Stimulated activated CD4-positive, alpha-beta T cell treated with anti-CD3 and anti-CD28 coated beads, TNF-alpha, amount 100 ng/mL, for 48 hours (primary cell): Measurements from ENCODE around the gene GTF2H4.
"Not testable (repeated sequence)": the region's sequence is repeated elsewhere in the genome, so short reads cannot be mapped to it uniquely, and the experiment has no call there.

Experiments used
- DNase-seq, 3 donors: peaks; one replicate each; pipeline ENCODE4 v3.0.0-alpha.2; 2020; ENCODE audit warnings: low read depth in 3 of 3

Gene GTF2H4

DNA sequence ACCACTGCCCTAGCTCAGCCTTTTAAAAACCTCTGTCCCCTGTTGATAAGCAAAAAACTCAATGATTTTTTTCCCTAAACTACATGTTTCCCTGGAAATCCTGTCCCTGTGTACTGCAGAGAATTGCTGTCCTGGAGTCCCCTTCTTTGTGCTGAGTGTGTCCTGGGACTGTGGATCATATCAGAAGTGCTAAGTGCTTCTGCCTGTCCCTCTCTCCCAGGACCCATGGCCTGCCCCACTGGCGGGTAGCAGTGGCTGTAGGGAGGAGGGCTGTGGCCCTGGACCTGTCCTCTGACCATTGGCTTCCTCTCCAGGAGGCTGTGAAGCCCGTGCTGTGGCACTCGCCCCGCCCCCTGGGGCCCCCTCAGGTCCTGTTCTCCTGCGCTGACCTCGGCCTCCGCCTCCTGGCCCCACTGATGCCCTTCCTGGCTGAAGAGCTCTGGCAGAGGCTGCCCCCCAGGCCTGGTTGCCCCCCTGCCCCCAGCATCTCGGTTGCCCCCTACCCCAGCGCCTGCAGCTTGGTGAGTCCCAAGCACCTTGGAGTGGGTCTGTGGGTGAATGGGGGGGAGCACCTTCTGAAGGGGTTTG lies 16.1 kb downstream of the GTF2H4 start:
- not testable (repeated sequence) for DNase-seq

DNA sequence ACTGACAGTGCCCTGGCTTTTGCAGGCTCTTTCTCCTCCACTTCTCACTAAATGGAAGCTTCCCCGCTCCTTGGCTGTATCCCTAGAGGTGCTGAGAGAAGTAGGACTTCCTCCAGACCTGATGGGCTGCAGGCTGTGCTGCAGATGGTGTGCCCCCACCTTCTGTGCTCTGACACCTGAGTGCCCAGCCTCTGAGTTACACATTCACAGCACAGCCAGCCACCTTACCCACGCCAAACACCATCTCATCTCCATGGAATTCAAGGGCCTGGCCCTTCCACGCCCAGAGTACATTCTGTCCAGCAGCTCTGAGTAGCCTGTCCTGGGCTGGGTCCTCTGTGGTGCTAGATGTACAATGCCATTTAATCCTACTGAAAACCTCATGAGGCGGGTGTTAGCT lies 18.6 kb downstream of the GTF2H4 start:
- no peak for DNase-seq

DNA sequence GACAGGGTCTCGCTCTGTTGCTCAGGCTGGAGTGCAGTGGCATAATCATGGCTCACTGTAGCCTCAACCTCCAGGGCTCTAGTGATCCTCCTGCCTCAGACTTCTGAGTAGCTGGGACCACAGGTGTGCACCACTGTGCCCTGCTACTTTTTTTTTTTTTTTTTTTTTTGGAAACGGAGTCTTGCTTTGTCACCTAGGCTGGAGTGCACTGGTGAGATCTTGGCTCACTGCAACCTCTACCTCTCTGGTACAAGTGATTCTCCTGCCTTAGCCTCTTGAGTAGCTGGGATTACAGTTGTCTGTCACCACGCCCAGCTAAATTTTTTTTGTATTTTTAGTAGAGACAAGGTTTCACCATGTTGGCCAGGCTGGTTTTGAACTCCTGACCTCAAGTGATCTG lies 19.1 kb downstream of the GTF2H4 start:
- not testable (repeated sequence) for DNase-seq

DNA sequence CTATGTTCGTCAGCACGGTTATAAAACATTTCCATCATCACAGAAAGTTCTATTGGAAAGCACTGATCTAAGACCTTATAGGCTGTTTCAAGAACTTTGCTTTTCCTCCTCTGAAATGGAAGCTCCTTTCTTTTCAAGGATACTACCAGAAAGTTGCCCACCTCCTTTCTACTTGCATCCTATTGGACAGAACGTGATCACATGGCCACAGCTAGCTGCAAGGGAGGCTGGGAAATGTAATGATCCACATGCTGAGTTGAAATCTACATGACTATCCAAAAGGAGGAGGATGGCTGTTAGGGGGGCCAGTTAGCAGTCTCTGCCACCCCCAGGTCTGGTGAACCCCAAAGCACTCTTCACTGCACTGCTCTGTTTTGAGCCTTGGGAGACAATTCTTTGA lies 20.7 kb downstream of the GTF2H4 start:
- no peak for DNase-seq

DNA sequence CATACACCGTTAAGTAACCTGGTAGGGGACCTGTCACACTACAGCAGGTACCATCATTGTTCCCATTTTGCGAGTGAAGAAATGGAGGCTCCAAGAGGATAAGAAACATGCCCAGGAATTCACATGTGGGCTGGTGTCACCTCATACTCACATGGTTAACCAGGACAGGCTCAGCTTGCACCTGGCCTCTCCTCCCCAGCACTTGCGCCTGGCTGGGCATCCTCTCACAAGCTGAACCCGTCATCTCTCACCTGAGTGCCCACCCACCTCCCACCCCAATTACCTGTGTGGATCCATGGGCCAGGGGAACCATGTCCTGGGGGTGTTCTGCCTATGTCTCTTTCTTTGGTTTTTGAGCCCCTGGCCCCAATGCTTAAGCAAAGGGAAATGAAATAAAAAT lies 22.5 kb downstream of the GTF2H4 start:
- no peak for DNase-seq

GRCh38 chr6:30931272-30931671 lies 23.3 kb downstream of the GTF2H4 start:
- no peak for DNase-seq

GRCh38 chr6:30931969-30932645 lies 24.1 kb downstream of the GTF2H4 start, which contains the start of gene SFTA2:
Gene SFTA2 (minus strand): TSS chr6:30932170. CDS start chr6:30932096, 74 bp downstream.
- no peak for DNase-seq

DNA sequence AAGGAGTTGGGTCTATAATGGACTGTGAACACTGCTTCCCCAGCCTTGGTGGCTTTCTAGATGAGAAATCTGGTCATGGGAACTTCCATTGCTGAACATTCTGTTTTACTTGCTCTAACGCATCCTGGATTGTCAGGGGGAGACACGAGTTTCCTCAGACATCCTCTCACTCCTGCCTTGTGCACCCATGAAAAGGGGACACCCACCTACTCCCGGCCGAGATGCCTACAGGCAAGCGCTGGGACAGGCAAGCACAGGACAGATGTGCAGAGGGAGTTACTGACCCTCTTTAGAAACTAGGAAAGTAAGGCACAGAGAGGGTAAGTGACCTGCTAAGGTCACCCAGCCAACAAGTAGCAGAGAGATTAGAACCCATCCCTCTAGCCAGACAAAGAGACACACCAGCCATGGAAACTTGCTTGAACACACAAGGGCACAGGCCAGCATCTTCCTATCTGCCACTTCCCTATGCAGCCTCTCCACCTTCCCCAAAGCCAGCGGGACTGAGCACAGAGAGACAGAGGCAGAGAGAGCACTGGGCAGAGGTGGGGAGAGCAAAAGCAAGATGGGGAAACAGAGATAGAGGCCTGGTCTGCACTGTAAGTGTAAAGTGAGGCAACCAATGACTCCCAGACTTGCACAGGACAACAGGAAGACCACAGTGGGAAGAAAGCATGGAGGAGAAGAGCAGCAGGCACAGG lies 24.8 kb downstream of the GTF2H4 start:
- DNase-seq = no peak

- DNase-seq = no peak
Observed at GRCh38 chr6:30935018-30935417, 27.0 kb downstream of the GTF2H4 start.

- no peak for DNase-seq
Observed at GRCh38 chr6:30937265-30937664, 29.3 kb downstream of the GTF2H4 start.

- DNase-seq = no peak
Observed at GRCh38 chr6:30938730-30939129, 30.7 kb downstream of the GTF2H4 start.

- DNase-seq = no peak
Observed at GRCh38 chr6:30939473-30939872, 31.5 kb downstream of the GTF2H4 start.

DNA sequence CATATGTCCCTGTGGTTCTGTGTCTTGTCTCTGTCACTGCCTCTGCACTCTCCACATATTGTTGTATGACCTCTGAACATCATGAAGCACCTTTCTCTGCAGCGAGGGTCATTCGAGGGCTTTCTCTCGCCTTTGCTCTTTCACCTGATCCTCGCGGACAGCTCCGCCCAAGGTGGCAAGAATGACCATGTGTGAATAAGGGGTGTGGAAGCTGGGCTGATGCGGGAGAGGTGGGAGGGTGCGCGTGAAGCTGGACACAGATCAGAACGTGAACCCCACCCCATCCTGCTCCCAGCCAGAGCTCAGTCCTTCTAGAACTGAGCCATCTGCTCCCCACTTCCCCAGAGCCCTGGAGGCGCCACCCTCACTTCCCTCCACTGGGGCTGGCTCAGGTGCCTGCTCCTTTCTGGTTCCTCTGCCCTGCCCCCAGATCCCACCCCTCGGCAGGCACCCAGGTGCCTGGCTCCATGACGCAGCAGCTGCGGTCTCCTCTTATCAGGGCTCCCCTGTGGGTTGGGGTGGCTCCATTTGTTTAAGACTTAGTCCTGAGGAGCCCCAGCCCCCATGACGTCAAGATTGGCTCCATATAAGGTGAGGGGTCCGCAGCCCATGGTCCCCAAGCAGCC lies 32.5 kb downstream of the GTF2H4 start, which contains the start of gene MUCL3:
MUCL3 (plus strand) TSS at position 613 of the 626 bp plus-strand sequence. CDS start 27 bp downstream, outside the sequence.
- no peak for DNase-seq

GRCh38 chr6:30942338-30943060 lies 34.5 kb downstream of the GTF2H4 start:
- DNase-seq = no peak

DNA sequence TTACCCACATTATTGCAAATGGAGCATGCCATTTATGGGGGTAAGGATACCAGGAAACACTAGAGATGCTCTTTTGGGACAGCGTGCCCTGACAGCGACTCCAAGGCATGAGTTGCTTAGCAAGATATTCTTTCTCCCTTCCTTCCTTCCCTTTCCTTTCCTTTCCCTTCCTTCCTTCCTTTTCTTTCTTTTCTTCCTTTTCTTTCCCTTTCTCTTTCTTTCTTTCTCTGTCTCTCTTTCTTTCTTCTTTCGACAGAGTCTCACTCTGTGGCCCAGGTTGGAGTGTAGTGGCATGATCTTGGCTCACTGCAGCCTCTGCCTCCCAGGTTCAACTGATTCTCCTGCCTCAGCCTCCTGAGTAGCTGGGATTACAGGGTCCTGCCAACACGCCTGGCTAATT lies 36.0 kb downstream of the GTF2H4 start:
- DNase-seq = no peak

DNA sequence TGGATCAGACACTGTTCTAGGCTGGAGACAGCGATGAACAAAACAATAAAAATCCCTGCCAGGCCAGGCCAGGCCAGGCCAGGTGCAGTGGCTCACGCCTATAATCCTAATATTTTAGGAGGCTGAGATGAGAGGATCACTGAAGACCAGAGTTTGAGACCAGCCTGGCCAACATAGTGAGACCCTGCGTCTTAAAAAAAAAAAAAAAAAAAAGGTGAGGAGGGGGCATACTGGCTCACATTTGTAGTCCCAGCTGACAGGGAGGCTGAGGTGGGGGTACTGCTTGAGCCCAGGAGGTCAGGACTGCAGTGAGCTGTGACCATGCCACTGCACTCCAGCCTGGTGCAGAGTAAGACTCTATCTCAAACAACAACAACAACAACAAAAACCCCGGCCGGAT lies 37.3 kb downstream of the GTF2H4 start:
- DNase-seq = no peak

DNA sequence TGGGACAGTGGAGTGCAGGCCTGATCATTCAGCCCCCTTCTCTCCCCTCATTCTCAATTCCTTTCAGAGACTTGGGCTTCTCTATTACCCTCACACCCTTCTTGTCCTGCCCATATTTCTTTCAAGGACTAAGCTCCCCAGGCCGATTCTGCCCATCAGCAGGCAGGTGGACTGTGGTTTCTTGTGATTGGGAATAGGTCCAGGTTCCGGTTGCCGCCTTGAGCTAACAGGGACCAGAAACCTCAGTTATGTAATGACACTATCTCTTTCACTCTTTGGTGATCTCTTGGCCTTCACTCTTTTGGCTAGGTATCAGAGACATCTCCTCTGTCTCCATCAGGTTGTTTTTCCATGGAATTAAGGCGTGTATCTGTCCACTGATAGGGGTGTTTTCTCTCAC lies 39.2 kb downstream of the GTF2H4 start:
- DNase-seq = no peak

- DNase-seq = no peak
Observed at GRCh38 chr6:30948811-30949210, 40.8 kb downstream of the GTF2H4 start.

DNA sequence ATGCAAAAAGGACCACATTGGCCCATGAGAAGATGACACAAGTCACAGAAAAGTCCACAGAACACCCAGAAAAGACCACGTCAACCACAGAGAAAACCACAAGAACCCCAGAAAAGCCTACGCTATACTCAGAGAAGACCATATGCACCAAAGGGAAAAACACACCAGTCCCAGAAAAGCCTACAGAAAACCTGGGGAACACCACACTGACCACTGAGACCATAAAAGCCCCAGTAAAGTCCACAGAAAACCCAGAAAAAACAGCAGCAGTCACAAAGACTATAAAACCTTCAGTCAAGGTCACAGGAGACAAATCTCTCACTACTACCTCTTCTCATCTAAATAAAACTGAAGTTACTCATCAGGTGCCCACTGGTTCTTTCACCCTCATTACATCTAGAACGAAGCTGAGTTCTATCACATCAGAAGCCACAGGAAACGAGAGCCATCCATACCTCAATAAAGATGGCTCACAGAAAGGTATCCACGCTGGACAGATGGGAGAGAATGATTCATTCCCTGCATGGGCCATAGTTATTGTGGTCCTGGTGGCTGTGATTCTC lies 44.0 kb downstream of the GTF2H4 start:
- DNase-seq = no peak

GRCh38 chr6:30954631-30955366 lies 46.8 kb downstream of the GTF2H4 start:
- DNase-seq = no peak
